ENCODE results near the gene NUDT3.

NUDT3 gene

GRCh38 chr6:34236131-34236442, 156.4 kb downstream of the NUDT3 start:
- no peak for DNase-seq

DNA sequence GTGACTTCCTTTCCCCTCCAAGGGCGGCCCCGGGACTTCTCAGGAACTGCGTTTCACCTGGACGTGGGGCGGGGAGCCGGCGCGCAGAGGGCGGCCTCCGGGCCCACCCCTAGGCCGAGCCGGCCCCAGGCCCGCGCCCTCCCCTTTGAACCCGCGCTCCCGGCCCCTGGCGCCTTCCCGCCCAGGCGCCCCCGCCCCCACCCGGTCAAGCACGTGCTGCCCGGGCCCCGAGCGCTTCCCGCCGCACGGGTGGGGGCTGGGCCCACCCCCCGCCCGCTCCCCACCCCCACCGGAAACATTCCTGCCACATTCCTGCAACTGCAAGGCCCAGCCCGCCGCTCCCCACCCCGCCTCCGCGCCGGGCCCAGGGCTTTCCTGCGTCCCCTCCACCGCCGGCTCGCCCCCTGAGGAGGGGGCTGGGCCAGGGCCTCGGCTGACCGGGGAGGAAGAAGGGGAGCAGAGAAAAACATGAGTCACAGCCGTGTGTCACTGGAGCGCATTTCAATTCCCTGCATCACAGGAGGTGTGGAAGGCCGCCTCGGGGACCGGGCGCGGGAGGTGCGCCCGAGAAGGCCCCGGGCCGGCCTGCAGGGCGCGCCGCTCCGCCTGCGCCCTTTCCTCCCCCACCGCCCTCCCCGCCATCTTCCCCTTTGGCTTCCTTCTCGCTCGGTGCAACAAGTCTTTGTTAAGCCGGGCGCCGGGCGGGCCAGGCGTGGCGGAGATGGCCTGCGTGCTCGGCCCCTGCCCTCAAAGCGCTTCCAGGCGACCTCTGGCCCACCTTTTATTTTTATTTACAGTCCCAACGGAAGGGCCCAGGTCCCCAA, 156.9 kb downstream of the NUDT3 start:
- DNase-seq, result peak; percentile 50

DNA sequence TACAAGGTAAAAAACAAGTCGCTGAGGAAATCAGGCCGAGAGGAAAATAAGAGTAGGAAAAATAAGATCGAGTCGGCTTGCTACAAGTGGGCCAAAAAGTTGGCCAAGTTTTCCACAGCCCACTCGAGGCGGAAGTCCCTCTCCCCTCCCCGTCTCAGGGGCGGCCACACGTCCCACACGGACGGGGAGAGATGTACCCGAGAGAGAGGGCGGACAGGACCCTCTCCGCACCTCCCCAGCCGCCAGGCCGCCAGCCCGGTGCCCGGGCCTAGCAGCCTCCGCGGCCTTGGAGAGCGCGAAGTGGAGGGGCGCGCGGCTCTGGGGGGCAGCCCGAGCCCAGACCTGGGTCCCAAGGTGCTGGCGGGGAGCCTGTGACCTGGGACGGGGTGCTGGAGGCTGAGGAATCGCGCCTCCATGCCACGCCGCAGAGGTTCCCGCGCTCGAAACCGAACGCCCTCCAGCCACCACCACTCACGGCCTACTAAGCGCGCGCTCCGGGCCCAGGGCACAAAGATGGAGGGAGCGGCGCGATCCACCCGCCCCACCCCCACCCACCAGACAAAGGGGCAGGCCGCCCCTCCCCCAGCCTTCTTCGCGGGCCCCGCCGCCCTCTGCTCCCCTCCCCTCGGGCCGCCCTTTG, 157.7 kb downstream of the NUDT3 start:
- DNase-seq, result no peak

- DNase-seq, result no peak
Measured at GRCh38 chr6:34233867-34234266, 158.6 kb downstream of the NUDT3 start.

- no peak for DNase-seq
Measured at GRCh38 chr6:34232901-34233300, 159.6 kb downstream of the NUDT3 start.

DNA sequence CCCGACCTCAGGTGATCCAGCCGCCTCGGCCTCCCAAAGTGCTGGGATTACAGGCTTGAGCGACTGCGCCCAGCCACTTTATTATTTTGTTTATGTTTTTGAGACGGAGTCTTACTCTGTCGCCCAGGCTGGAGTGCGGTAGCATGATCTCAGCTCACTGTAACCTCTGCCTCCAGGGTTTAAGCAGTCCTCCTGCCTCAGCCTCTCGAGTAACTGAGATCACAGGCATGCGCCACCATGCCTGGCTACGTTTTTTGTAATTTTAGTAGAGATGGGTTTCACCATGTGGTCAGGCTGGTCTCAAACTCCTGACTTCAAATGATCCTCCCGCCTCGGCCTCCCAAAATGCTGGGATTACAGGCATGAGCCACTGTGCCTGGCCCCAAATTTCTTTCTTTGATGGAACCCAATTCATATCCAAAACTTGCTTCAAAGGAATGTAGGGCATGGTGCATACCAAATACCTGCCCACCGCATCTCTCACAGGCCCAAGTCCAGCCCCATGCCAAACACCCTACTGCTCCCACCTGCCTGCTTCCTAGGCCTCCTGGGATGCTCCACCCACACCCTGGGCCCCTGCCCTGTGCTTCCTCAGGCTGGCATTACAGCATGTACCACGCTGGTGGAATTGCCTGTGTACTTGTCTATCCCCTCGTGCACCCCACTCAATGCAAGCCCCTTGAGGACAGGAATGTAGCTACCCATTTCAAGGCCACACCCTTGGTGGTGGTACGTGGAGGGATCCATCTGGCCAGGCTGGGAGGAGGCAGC, 160.7 kb downstream of the NUDT3 start:
- no peak for DNase-seq

DNA sequence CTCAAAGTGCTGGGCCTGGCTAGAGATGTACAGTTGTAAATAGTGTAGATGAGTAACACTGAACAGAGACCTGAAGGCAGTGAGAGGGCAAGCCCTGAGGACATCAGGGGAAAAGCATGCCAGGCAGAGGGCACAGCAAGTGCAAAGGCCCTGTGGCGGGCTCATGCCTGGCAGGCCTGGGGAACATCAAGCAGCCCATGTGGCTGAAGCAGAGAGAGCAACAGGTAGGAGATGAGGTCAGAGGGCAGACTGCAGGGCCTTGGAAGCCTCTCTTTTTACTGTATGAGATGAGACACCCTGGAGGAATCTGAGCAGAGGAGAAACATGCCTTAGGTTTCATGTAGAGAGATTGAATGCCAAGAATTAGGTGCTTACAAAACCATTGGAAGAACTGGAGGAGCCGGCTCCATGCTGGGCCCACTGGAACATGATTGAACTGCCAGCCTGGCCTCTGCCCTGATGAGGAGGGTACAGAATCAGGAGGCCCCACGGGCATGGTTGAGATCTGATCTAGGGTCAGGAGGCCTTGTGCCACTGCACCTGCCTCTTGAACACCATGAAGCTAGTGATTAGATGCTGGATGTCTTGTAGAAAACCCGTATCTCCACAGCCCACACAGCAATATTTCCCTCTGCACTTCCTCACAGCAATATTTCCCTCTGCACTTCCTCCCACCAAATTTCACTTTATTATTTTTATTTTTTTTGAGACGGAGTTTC, 161.7 kb downstream of the NUDT3 start:
- DNase-seq, result no peak

DNA sequence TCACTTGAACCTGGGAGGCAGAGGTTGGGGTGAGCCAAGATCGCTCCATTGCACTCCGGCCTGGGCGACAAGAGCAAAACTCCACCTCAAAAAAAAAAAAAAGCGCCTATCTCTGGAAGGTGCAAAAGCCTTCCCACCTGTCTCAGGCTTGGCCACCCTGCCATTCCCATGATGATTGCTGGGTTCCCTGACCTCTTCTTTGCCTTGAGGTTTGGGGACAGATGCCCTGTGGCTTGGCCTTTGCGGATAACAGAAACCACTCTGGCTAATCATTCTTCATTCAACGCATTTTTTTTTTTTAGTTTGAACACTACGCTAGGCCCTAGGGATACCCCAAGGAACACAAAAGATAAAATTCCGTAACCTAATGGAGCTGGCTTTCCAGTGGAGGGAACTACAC, 162.6 kb downstream of the NUDT3 start:
- no peak for DNase-seq

All from activated T-cell treated with anti-CD3 and anti-CD28 coated beads for 4 hours (primary cell).